GM19397 (cell line): ENCODE data around the gene TIAM2.
"Not testable (repeated sequence)": the region's sequence is repeated elsewhere in the genome, so short reads cannot be mapped to it uniquely, and the experiment has no call there.

Experiments
- ATAC-seq: cut with Tn5 transposase; IDR thresholded peaks from one replicate; pipeline ENCODE4 v1.9.1; 2021; ENCODE audit warnings: mild to moderate bottlenecking, moderate library complexity; ENCODE audit not compliant: unreplicated experiment

Gene TIAM2

DNA sequence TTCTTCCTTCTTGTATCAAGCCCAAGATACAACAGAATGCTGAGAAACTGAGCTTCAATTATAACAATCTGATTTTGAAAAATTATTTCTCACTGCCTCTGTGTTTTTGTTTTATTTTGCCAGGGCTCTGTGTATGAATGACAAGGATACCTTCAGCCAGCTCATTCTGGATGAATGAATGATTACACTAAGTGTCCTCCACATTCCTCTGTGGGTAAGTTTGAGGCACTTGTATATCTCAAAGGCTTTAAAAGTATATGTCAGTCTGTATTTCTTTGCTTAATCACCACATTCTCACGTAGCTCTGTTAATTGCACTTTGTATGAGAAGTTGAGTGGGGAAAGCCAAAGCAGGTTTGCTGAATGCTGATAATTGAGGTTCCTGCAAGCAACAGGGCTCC is 95.1 kb downstream of the TIAM2 start:
- ATAC-seq: no peak

- ATAC-seq: no peak
These were observed 96.6 kb downstream of the TIAM2 start for GRCh38 chr6:155091756-155092155.

DNA sequence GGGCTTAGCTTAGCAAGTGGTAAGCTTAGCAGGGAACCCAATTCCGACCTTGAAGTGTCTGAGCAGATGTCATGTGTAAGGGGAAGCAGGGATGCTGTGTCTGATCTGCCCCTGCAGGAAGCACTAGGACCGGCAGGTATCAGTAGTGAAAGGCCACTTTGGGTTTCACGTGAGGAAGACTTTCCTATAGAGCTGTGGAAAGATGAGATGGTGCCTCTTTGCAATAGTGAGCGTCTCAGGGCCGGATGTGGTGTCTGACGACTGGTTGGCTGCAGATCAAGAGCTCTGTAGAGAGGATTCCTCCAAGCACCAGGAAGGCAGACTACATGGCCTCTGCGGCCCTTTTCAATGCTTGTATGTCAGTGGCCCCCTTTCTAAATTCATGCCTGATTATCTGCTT is 98.3 kb downstream of the TIAM2 start:
- no peak for ATAC-seq

DNA sequence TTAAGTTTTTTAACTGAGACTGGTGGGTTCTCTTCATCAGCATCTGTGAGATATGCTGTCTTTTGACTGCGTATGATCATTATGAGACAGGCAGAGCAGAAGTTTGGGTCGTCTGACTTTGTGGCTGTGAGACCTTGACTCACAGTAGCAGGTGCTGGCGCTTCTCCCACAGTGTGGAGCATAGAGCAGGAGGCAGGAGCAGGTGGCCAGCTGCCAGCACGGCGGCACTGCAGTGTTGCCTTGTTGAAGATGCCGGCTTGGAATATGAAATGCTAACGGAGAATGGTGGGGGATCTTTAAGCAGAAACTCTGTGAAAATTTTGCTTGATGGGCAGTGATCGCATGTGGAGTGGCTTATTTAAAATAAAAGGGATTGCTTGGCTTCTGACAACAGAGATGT is 105.0 kb downstream of the TIAM2 start:
- no peak for ATAC-seq

DNA sequence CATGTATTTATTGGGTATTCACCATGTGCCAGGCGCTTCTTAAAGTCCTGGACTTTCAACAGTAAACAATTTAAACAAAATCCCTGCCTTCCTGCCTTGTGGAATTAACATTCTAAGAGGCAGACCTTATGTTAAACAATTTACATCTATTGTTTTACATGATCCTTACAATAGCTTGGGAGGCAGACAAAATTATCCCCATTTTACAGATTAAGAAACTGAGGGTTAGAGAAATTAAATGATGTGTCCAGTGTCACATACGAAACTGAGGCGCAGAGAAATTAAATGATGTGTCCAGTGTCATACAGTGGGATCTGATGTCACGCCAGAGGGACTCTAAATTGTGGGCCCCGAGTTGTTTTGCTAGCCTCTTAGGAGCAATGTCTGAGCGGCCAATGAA is 105.5 kb downstream of the TIAM2 start:
- ATAC-seq: no peak

GRCh38 chr6:155103083-155103645 is 108.0 kb downstream of the TIAM2 start:
- ATAC-seq: not testable (repeated sequence)

- ATAC-seq: no peak
These were observed 108.8 kb downstream of the TIAM2 start for GRCh38 chr6:155103816-155104366.

DNA sequence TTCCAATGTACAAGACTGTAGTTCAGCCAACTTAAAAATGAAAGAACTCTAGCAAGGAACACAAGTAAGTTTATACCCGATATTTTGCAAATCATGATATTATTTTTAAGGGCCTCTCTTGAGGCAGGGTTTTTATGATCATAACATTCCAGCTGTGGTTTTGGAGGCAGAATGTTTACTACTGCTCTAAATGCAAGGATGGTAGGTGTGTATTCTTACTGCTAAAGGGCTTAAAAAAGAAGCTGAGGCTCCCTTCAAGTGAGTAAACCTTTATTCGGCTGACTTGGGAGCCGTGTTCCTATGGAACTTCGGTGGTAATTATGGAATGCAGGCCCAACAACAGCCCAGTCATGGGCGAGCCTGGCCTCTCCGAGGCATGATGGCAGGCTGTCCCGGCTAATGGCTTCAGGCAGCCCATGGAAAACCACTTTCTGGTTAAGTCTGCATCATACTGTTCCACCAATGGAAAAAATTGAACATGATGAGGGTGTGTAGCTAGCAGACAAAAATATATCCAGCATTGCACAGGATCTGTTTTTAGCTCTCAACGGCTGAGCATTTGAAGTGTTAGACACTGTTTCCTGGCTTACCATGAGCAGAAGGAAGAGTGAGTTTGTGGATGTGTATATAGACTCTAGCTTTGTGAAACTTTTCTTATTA is 111.5 kb downstream of the TIAM2 start:
- ATAC-seq: no peak

GRCh38 chr6:155107432-155108069 is 112.4 kb downstream of the TIAM2 start:
- ATAC-seq: no peak

- ATAC-seq: no peak
These were observed 113.1 kb downstream of the TIAM2 start for GRCh38 chr6:155108070-155108820.

DNA sequence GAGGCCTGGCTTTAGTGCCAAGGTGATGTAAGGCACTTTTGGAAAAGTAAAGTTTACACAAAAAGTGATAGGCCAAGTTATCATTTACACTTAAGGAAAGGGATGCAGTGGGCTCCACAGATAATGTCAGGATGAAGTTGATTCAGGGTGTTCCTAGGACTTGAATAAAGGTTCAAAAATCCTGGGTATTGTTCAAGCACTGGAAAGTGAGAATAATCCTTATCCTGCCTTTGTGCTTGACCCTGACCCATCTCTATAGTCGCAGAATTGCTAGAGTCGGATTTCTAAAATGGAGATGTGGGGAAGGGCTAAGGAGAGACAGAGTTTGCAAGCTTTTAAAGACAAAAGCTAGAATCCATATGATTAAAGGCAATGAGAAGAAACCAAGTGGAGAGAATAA is 115.6 kb downstream of the TIAM2 start:
- no peak for ATAC-seq

DNA sequence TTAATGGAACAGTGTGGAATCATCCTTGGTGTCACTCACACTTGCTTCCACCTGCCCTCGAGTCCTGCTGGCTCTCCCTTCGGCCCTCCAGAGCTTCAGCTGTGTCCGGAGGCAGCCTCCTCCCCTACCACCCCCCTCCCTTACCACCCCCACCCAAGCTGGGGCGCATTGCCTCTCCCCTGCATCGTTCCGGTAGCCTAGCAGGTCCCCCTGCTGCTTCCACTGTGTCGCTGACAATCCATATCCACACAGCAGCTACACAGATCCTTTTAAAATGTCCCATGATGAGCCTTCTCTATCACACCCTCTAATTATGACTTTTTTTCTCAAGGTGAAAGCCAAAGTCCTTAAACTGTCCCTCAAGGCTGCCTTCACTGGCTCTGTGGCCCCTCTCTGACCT is 117.6 kb downstream of the TIAM2 start:
- ATAC-seq: no peak

GRCh38 chr6:155115893-155116570 is 120.9 kb downstream of the TIAM2 start:
- no peak for ATAC-seq

DNA sequence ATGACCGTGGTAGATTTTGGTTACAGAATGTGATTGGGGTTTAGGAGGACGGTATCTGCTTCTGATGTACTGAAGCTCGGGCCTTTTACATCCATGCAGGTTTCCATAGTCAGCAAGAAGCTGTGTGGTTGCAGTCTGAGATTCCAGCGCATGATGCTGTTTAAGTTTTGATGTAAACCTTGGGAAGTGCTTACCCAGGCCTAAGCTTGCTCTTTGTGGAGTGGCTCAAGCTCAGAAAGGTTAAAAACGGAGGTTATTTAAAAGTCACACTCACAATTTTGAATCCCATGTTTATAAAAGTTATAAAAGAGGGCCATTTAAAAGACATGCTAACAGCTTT is 121.4 kb downstream of the TIAM2 start:
- no peak for ATAC-seq

DNA sequence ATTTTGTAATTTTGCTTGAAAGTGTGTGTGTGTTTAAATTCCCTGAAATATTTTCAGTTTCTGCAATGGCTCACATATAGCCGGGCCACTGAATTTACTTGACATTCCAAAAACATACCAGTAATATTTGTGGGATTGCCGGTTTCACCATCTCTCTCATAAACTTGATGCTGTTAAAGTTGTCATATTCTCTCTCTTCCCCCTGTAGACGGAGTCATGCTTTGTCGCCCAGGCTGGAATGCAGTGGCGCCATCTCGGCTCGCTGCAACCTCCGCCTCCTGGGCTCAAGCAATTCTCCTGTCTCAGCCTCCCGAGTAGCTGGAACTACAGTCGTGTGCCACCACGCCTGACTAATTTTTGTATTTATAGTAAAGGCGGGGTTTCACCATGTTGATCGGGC is 122.1 kb downstream of the TIAM2 start:
- no peak for ATAC-seq

- no peak for ATAC-seq
These were observed 122.7 kb downstream of the TIAM2 start for GRCh38 chr6:155117785-155118184.

DNA sequence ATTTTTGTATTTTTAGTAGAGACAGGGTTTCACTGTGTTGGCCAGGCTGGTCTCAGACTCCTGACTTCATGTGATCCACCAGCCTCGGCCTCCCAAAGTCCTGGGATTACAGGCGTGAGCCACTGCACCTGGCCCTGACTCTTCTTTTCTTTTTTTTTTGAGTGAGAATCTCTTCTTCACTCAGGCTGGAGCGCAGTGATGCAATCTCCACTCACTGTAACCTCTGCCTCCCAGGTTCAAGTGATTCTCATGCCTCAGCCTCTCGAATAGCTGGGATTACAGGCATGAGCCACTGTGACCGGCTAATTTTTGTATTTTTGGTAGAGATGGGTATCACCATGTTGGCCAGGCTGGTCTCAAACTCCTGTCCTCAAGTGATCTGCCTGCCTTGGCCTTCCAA is 124.1 kb downstream of the TIAM2 start:
- ATAC-seq: not testable (repeated sequence)

- ATAC-seq: no peak
These were observed 124.9 kb downstream of the TIAM2 start for GRCh38 chr6:155120034-155120433.

- no peak for ATAC-seq
These were observed 126.2 kb downstream of the TIAM2 start for GRCh38 chr6:155121294-155121693.

DNA sequence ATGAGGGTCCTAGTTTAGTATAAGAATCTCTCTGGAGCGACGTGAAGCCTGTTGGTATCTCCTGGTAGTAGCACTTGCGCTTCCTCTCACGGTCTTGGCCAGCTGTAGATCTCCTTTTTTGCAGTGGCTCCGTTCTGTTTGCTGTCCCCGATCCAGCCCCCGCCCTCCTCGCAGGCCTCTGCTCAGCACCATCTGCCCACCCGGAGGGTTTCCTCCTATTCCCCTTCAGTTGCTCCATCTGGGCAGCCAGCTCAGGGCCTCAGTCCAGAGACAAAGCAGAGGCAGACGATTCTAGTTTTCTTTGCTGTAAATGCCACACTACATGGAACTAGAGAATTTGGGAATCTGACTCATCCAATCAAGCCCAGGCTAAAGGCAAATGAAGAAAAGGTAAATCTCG is 126.6 kb downstream of the TIAM2 start:
- no peak for ATAC-seq
